HG03432 (cell line): ENCODE results near the gene ASIC4.

Experiments
- ATAC-seq: cut with Tn5 transposase; IDR thresholded peaks from one replicate; pipeline ENCODE4 v1.9.1; 2021; ENCODE audit warnings: mild to moderate bottlenecking, moderate library complexity; ENCODE audit not compliant: unreplicated experiment

ASIC4 gene

DNA sequence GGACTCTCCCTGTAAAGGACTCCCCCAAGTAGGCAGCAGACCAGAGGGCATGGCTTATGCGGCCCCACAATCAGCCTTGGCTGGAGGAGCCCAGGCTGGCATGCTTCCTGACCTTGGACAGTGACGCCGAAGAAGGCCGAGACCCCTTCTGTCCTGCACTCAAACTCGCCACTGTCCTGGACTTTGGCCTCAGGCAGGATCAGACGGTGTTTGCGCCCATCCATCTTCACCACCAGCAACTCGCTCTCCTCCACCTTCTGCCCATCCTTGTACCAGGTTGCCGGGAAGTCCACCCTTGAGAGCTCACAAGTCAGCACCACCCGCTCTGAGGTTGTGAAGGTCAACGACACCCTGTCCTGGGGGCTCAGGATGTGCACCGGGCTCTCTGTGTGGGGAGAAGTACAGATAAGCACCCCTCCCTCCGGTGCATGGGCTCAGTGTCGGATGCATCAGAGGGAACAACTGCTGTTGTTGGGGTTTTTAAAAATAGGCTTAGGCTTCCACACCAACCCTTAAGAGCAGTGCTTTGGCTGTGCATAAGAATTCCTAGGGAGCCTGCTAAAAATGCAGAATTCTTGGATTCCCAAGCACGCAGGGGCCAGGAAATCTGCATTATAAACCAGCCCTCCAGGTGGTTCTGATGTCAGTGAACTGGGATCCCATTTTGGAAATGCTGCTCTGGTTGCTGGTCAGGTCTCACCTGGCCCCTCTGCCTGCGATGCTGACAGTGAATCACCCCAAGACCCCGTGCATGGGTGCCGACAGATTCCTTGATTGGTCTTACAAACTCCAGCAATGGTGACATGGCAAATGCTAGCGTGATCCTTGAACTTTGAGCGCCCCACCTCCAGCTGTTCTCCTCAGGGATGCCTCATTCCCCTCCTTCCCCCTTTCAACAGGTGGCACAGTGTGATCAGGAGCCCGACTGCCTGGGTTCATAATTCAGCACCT is 51.1 kb downstream of the ASIC4 start:
- no peak for ATAC-seq

DNA sequence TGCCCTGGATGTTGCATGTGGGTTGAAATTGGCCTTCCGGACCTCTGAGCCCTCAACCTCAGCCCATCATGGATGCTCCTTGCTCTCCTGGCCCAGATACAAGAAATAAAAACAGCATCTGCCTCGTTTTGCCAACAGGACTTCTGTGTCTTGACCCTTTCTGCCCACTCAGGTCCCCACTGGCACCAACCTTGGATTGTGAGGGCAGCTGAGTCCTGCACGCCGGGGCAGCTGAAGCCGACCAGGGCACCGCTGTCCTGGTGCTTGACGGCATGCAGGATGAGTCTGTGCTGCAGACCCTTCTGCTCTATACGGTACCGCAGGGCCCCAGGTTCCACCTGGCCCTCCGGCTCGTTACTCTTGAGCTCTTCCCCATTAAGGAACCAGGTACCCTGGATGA is 52.4 kb downstream of the ASIC4 start:
- no peak for ATAC-seq

DNA sequence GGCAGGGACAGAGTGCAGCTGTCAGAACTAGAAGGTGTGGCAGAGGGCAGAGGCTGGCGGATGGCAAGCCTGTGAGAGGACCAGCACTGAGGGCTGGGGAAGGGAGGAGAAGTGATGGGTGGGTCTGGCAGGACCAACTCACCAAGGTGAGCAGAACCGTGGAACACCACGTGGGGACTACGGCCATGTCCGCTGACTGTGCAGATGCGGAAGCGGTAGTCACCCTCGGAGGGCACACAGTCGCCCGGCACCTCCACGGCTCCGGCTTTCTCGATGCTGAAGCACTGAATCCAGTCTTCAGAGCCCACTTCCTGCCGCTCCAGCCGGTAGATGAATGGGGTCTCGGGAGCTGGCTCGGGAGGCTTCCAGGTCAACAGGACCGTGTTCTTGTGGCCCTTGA is 52.8 kb downstream of the ASIC4 start:
- no peak for ATAC-seq

DNA sequence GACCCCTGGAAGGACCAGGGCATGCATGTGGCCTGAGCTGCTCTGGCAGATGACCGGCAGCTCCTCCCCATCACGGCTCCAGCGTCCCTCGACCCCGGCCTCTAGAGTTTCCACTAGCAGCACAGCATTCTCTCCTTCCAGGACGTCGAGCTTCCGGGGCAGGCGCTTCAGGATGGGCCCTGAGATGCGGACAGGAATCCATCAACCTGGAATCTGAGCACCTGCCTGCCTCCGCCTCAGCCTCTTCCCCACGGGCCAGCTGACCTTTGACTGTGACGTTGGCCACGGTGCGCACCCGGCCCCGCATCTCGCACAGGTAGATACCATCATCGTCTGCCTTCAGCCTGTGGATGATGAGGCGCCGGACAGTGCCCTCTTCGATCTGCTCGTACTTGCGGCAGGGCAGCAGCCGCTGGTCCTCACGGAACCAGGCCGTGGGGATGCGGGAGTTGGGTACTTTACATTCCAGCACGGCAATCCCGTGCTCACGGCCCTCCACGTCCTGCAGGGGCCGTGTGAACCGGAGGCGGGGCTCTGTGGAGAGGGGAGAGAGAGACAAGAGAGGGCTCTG is 53.6 kb downstream of the ASIC4 start:
- no peak for ATAC-seq

DNA sequence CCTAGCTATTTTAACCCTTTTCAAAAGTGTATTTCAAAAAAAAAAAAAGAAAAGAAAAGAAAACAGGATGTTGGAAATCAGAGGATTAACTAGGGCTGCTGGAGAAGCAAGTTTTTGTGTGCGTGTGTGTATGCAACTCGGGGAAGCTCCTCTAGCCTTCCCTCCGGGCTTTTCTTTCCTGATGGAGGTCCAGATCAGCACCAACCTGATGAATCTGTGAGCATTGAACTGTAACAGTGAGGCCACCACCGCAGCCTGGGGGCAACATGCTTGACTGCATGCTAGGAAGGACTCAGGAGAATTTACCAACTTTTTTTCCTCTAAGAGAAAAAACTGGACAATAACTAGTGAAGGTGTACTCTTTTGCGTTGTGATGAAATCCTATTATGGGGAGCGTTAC is 54.8 kb downstream of the ASIC4 start:
- no peak for ATAC-seq

GRCh38 chr2:219569635-219570034 is 55.4 kb downstream of the ASIC4 start:
- no peak for ATAC-seq

DNA sequence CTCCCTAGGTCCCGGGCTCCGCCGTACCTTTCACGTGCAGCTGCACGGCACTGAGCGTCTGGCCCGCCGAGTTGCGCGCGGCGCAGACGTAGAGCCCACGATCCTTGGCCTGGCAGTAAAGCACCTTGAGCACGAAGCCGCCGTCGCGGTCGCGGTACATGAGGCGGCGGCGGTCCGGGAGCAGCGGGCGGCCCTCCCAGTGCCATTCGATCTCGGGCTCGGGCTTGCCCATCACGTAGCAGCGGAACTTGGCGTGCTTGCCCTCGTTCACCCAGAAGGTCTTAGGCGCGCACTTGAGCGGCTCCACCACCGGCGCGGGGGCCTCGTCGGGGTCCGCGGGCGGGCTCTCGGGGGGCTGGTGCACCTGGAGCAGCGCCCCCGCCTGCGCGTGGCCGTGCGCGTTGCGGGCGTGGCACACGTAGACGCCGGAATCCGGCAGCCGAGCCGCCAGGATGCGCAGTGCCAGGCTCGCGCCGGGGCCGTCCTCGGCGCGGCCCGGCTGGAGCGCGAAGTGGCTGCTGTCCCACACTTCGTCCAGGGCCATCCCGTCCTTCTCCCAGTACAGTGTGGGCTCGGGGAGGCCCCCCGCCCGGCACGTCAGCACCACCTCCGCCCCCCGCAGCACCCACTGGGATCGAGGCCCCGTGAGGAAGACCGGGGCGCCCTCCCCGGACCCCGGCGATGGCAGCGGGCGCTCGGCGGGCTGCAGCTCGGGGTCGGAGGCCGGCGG is 56.1 kb downstream of the ASIC4 start:
- ATAC-seq, result no peak

DNA sequence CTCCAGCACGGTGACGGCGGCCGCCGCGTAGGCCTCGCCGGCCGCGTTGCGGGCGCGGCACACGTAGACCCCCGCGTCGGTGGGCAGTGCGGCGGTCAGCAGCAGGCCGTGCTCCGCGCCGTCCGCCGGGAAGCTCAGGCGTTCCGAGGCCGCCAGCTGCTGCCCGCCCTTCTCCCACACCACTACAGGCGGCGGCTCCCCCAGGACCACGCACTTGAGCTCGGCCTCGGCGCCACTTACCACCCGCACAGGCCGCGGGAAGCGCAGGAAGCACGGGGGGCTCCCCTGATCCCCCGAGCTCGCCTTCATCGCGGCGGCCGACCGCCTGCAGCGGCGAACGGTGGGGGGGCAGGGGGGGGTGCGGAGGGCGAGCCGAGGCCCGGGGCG is 56.6 kb downstream of the ASIC4 start:
- ATAC-seq, result no peak

DNA sequence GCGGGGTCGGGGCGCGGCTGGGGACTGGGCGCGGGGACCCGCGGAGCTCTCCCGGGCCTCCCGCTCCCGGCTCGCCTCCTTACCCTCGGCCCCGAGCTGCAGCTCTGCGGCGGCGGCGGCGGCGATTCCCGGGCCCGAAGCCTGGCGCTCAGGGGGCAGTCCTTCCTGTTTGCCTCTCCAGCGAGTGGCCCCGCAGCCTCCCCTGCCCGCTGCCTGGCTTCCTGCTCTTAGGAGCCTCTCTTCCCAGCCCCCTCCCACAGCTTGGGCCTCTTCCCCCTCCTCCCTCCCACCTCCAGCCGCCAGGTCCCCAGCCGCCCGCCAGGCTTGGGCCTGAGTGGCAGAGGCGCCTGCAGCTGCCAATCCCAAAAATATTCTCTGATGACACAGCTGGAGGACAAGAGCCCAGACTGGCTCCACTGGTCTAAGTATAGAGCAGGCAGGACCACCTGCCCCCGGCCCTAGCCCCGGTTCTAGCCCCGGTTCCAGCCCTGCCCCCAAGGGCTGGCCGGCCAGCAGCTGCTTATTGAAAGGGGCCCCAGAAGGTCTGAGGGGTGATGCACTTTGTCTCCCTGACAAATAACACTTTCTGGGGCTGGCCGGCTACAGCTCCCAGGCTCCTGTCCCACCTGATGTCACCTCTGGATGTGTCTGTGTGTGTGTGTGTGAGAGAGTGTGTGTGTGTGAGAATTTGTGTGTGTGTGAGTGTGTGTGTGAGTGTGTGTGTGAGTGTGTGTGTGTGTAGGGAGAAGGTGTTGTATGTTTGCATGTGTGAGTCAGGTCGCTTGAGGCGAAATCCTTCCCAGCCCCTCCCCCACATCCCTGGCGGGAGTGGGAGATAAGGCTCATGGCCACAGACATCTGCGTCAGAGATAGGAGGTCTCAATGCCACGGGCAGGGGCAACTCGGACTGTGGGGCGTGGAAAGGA is 57.3 kb downstream of the ASIC4 start, which contains the start of gene OBSL1:
Gene OBSL1, minus strand, starts transcription at position 229 of the 926 bp plus-strand sequence. CDS start 307 bp downstream, outside the sequence.
- no peak for ATAC-seq

DNA sequence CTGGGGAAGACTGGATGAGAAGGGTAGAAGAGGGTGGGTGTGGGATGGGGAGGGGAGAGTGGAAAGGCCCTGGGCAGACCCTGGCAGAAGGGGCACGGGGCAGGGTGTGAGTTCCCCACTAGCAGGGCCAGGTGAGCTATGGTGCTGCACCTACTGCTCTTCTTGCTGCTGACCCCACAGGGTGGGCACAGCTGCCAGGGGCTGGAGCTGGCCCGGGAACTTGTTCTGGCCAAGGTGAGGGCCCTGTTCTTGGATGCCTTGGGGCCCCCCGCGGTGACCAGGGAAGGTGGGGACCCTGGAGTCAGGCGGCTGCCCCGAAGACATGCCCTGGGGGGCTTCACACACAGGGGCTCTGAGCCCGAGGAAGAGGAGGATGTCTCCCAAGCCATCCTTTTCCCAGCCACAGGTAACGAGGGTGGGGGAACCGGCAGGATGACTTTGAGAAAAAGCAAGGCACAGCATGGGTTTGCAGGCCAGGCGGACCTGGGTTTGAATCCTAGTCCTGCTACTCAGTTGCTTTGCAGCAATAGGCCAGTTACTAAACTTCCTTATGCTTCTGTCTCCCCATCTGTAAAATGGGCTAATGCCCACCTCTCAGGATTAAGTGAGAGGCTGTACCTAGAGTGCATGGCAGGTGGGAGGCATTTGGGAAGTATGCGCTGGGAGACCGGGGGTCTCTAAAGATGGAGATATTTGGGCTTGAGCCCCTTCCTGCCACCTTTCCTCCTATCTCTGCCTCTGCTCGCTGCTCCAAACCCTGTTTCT is 58.1 kb downstream of the ASIC4 start, which contains the start of gene INHA:
Gene INHA, plus strand, starts transcription at position 74 of the 765 bp plus-strand sequence. Its CDS starts 65 bp downstream, at position 139.
- no peak for ATAC-seq

- no peak for ATAC-seq
Measured at GRCh38 chr2:219573166-219573565, 58.9 kb downstream of the ASIC4 start.

GRCh38 chr2:219574484-219575311 is 60.4 kb downstream of the ASIC4 start:
- no peak for ATAC-seq

- ATAC-seq, result no peak
Measured at GRCh38 chr2:219575566-219576504, 61.6 kb downstream of the ASIC4 start.

- ATAC-seq, result no peak
Measured at GRCh38 chr2:219576505-219577388, 62.5 kb downstream of the ASIC4 start.

GRCh38 chr2:219578811-219579613 is 64.7 kb downstream of the ASIC4 start:
- no peak for ATAC-seq

DNA sequence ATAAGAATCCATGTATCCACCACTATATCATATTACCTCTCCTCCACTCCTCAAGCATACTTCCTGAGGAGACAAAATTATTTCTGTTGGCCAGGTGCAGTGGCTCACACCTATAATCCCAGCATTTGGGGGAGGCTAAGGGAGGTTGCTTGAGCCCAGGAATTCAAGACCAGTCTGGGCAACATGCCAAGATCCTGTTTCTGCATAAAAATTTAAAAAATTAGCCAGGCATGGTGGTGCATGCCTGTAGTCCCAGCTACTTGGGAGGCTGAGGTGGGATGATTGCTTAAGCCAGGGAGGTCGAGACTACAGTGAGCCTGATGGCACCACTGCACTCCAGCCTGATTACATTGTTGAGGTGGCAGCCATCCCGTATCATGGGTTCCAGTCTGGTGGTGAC is 67.1 kb downstream of the ASIC4 start:
- ATAC-seq, result no peak
